GM13977 (cell line): ENCODE data around the gene CCDC183.

ENCODE experiments used
- DNase-seq: peaks from one replicate; pipeline ENCODE4 v3.0.0; 2012; ENCODE audit warnings: low spot score
- CTCF ChIP-seq: IDR thresholded peaks from 2 replicates; pipeline ENCODE4 v1.5.1; 2012; ENCODE audit warnings: mild to moderate bottlenecking, control low read depth; ENCODE audit not compliant: insufficient read depth; ENCODE audit errors: extremely low read depth, missing control alignments
- in situ Hi-C: fragments of 300-500 bp; cut with MboI; formaldehyde crosslinking; loops from one replicate; pipeline ENCODE4 v1.12.0; 2022; ENCODE audit warnings: low sequenced_read_pairs, low pct_unique_long_range_greater_than_20kb, mixed read lengths, inconsistent platforms; ENCODE audit not compliant: unreplicated experiment

CCDC183 gene

DNA sequence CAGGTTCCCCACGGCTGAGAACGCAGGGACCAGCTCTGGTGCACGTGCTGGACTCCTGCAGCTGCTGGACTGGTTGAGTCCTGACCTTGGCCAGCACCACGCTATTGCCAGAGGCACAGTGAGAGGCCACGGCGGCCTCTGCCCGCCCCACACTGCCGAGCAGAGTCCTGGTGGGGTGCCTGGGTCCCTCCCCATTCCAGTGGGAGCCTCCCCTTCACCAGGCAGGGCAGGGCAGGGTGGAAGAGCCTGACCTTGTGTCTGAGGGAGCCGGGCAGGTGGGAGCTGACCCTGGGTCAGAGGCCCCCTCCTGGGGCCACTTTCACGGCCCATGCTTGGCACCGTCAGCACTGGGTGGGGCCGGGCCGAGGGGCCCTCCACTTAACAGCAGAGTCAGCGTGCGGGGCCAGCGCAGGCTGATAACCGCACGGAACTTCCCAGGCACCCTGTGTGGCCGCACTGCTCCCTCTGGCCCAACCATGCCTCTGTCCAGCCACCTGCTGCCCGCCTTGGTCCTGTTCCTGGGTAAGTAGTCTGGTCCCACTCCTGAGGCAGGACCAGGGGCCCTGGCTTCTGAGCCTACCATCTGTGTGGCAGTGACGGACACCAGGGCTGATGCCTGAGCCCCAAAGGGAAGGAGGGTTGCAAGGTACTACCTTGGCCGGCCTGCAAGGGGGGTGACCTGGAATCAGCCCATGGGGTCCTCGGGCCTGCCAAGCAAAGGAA is 56.0 kb downstream of the CCDC183 start, which contains the start of gene MAMDC4:
Gene MAMDC4 (plus strand): TSS at position 406 of the 723 bp plus-strand sequence. CDS start 71 bp downstream, at position 477.
- no peak for DNase-seq
- no peak for TF ChIP-seq CTCF
- in situ Hi-C loops = no loop called here

- in situ Hi-C loops = no loop called here
- no peak for TF ChIP-seq CTCF
- no peak for DNase-seq
Measured at GRCh38 chr9:136852664-136853595, 56.8 kb downstream of the CCDC183 start.

GRCh38 chr9:136853596-136854112 is 57.5 kb downstream of the CCDC183 start:
- in situ Hi-C loops = no loop called here
- no peak for DNase-seq
- TF ChIP-seq CTCF = no peak

DNA sequence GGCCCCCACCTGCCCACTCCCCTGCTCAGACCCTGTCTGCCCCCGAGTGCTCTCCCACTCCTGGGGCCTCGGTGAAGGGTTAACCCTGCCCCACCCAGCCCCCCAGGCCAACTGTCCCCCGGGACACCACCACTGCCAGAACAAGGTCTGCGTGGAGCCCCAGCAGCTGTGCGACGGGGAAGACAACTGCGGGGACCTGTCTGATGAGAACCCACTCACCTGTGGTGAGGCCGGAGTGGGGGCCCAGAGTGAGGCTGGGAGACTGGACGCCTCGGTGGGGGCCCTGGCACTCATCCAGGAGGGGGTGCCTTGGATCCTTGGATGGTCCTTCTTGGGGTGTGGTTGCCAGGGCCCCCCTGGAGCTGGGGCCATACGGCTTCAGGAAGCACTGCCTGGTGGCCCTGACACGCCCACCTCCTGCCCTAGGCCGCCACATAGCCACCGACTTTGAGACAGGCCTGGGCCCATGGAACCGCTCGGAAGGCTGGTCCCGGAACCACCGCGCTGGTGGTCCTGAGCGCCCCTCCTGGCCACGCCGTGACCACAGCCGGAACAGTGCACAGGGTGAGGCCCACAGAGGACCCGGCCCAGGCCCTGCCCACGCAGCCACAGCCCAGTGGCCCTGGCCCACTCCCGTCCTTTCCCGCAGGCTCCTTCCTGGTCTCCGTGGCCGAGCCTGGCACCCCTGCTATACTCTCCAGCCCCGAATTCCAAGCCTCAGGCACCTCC is 58.1 kb downstream of the CCDC183 start:
- TF ChIP-seq CTCF = no peak
- in situ Hi-C loops = no loop called here

DNA sequence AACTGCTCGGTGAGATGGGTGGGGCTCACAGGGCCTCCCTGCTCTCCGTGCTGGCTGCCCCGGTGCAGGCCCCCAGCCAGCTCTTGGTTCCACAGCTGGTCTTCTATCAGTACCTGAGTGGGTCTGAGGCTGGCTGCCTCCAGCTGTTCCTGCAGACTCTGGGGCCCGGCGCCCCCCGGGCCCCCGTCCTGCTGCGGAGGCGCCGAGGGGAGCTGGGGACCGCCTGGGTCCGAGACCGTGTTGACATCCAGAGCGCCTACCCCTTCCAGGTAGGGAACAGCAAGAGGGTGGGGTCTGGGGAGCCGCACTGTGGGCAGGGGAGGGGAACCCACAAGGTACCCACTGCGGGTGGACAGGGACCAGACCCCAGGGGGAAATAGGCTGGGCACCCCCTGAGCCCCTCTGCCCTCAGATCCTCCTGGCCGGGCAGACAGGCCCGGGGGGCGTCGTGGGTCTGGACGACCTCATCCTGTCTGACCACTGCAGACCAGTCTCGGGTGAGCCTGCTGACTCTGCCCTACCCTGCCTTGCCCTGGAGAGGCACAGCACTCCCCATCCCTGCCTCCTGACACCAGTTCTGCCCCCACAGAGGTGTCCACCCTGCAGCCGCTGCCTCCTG is 58.8 kb downstream of the CCDC183 start:
- no peak for TF ChIP-seq CTCF
- in situ Hi-C loops = no loop called here
- no peak for DNase-seq

More for the DNA sequence above, 58.1 kb downstream of the CCDC183 start:
- no peak for DNase-seq
